HCT116 (cell line): ENCODE measurements around the gene SSH2. TPM values are rescaled to one million over a fixed set of nuclear protein-coding genes. Genes with fewer than 3 reads are reported as not detected.

Source experiments
- ATAC-seq: fragments of 200-7000 bp; cut with Tn5 transposase; 2 replicates; pipeline ENCODE4 v1.9.1; 2020; ENCODE audit warnings: mild to moderate bottlenecking, moderate library complexity
- BruUV-seq: library from RNA; stranded (reverse); fragments of 400-500 nt; replicated peaks from 2 replicates; lab custom pipeline; 2021; lab: Mats Ljungman, UMichigan
- CTCF ChIA-PET: fragments of 300-600 bp; sonication (Branson Sonifier 250); formaldehyde crosslinking; loops from one replicate; lab custom pipeline; 2021; ENCODE audit warnings: antibody characterized with exemption; lab: Charles Lee
- POLR2A ChIA-PET: fragments of 300-600, 350-600 bp; sonication (Branson Sonifier 250); formaldehyde crosslinking; loops from one replicate; lab custom pipeline; 2021; ENCODE audit warnings: antibody characterized with exemption; lab: Charles Lee
- RAD21 ChIA-PET, 2 experiments: fragments of 300-600 bp; sonication (Branson Sonifier 250); formaldehyde crosslinking; loops; one replicate each; lab custom pipeline; 2023; ENCODE audit warnings: low total read pairs in 2 of 2; ENCODE audit not compliant: uncharacterized antibody in 2 of 2, unreplicated experiment in 2 of 2, low non-redundant PET in 1 of 2; lab: Charles Lee
- DNase-seq: peaks from one replicate; pipeline ENCODE4 v3.0.0-alpha.2; 2010; ENCODE audit warnings: low read depth, low spot score
- H2AFZ ChIP-seq: fragments of 200-600 bp; shearing (Covaris generic), sonication (generic); 2 replicates; pipeline ENCODE4 v1.6.1; 2017; ENCODE audit warnings: low read depth, mixed run types, mixed read lengths, antibody characterized with exemption, low read length; ENCODE audit not compliant: poor library complexity, severe bottlenecking
- H3K27ac ChIP-seq: 2 replicates; pipeline ENCODE4 v1.5.1; 2012; ENCODE audit warnings: low read depth, low read length
- H3K27me3 ChIP-seq: fragments of 200-600 bp; sonication (generic); 2 replicates; pipeline ENCODE4 v1.6.1; 2016; ENCODE audit warnings: mixed run types, low read length, mixed read lengths; ENCODE audit not compliant: insufficient read depth
- H3K36me3 ChIP-seq, 2 experiments: fragments of 200-500 bp in 1 of 2; fragments of 200-600 bp in 1 of 2; sonication (Bioruptor generic) in 1 of 2; sonication (generic) in 1 of 2; 2 replicates each; pipeline versions ENCODE4 v1.5.1 to v1.6.1; 2014 to 2016; ENCODE audit warnings: low read length in 2 of 2, inconsistent platforms in 1 of 2, mixed read lengths in 1 of 2, mixed run types in 1 of 2; ENCODE audit not compliant: insufficient read depth in 2 of 2, control insufficient read depth in 1 of 2
- H3K4me1 ChIP-seq, 2 experiments: fragments of 200-600 bp in 1 of 2; sonication (generic) in 1 of 2; 2 replicates each; pipeline versions ENCODE4 v1.5.1 to v1.6.1; 2012 to 2017; ENCODE audit warnings: low read length in 2 of 2, inconsistent platforms in 1 of 2, mild to moderate bottlenecking in 1 of 2, mixed read lengths in 1 of 2, mixed run types in 1 of 2, moderate library complexity in 1 of 2; ENCODE audit not compliant: insufficient read depth in 2 of 2, control insufficient read depth in 1 of 2
- H3K4me2 ChIP-seq: fragments of 200-600 bp; sonication (generic); 2 replicates; pipeline ENCODE4 v1.6.1; 2017; ENCODE audit warnings: mixed run types, low read length, mixed read lengths
- H3K4me3 ChIP-seq, 2 experiments: fragments of 200-600 bp in 1 of 2; sonication (generic) in 1 of 2; replicated peaks in 1 of 2; 2 replicates each; pipeline ENCODE4 v1.5.1; 2011 to 2016; ENCODE audit warnings: low read length in 2 of 2, control low read depth in 1 of 2, low read depth in 1 of 2, mild to moderate bottlenecking in 1 of 2, mixed read lengths in 1 of 2, mixed run types in 1 of 2
- H3K79me2 ChIP-seq: fragments of 200-600 bp; sonication (generic); 2 replicates; pipeline ENCODE4 v1.6.1; 2017; ENCODE audit warnings: mild to moderate bottlenecking, mixed run types, low read length, moderate library complexity, mixed read lengths; ENCODE audit not compliant: insufficient read depth
- H3K9ac ChIP-seq: fragments of 200-600 bp; sonication (generic); 2 replicates; pipeline ENCODE4 v1.6.1; 2016; ENCODE audit warnings: low read length, mixed read lengths
- H3K9me2 ChIP-seq: fragments of 200-600 bp; sonication (generic), shearing (Covaris generic); 2 replicates; pipeline ENCODE4 v1.6.1; 2017; ENCODE audit warnings: mixed run types, mild to moderate bottlenecking, moderate library complexity; ENCODE audit not compliant: insufficient read depth
- H3K9me3 ChIP-seq, 2 experiments: fragments of 200-500 bp in 1 of 2; fragments of 200-600 bp in 1 of 2; sonication (Bioruptor generic) in 1 of 2; sonication (generic) in 1 of 2; 2 replicates each; pipeline ENCODE4 v1.6.1; 2014 to 2017; ENCODE audit warnings: low read length in 2 of 2, mixed read lengths in 2 of 2, inconsistent platforms in 1 of 2, low read depth in 1 of 2, mild to moderate bottlenecking in 1 of 2, mixed run types in 1 of 2, moderate library complexity in 1 of 2; ENCODE audit not compliant: control insufficient read depth in 1 of 2, insufficient read depth in 1 of 2
- H4K20me1 ChIP-seq: fragments of 200-600 bp; sonication (generic), shearing (Covaris generic); 2 replicates; pipeline ENCODE4 v1.6.1; 2017; ENCODE audit warnings: mixed run types, mild to moderate bottlenecking, moderate library complexity; ENCODE audit not compliant: insufficient read depth
- CBX3 ChIP-seq: IDR thresholded peaks from 2 replicates; pipeline ENCODE4 v1.6.1; 2012; ENCODE audit warnings: low read depth
- CTCF ChIP-seq, 3 experiments: fragments of 200-600 bp in 1 of 3; sonication (generic) in 1 of 3; IDR thresholded peaks in 2 of 3; conservative IDR thresholded peaks in 1 of 3; 2 replicates each; pipeline ENCODE4 v1.5.1; 2012 to 2017; ENCODE audit warnings: low read depth in 2 of 3, low read length in 2 of 3, antibody characterized with exemption in 1 of 3, borderline replicate concordance in 1 of 3, control low read depth in 1 of 3, mild to moderate bottlenecking in 1 of 3, mixed read lengths in 1 of 3, mixed run types in 1 of 3, moderate library complexity in 1 of 3; ENCODE audit not compliant: insufficient read depth in 1 of 3
- EGR1 ChIP-seq: IDR thresholded peaks from 2 replicates; pipeline ENCODE4 v1.6.1; 2012; ENCODE audit warnings: low read depth
- ELF1 ChIP-seq: IDR thresholded peaks from 2 replicates; pipeline ENCODE4 v1.6.1; 2012; ENCODE audit warnings: low read depth, borderline replicate concordance
- EZH2phosphoT487 ChIP-seq: fragments of 200-600 bp; IDR thresholded peaks from 2 replicates; pipeline ENCODE4 v1.6.1; 2018; ENCODE audit warnings: antibody characterized with exemption, borderline replicate concordance
- JUND ChIP-seq: IDR thresholded peaks from 2 replicates; pipeline ENCODE4 v1.6.1; 2012
- POLR2AphosphoS5 ChIP-seq: IDR thresholded peaks from 2 replicates; pipeline ENCODE4 v1.6.1; 2011; ENCODE audit warnings: mild to moderate bottlenecking, low read depth, low read length, moderate library complexity
- SRF ChIP-seq: IDR thresholded peaks from 2 replicates; pipeline ENCODE4 v1.6.1; 2012; ENCODE audit warnings: low read depth
- ZFX ChIP-seq: fragments of 450-650 bp; IDR thresholded peaks from 2 replicates; pipeline ENCODE4 v1.6.1; 2017
- ZNF274 ChIP-seq: fragments of 200-500 bp; sonication (Bioruptor generic); IDR thresholded peaks from 2 replicates; pipeline ENCODE4 v1.6.1; 2014; ENCODE audit warnings: mild to moderate bottlenecking, low read depth, low read length, inconsistent platforms
- intact Hi-C: fragments of 100-400 bp; cut with micrococcal nuclease; formaldehyde crosslinking; loops from 2 replicates; pipeline ENCODE4 v1.10.0; 2022
- total RNA-seq: library from RNA; stranded (reverse); gene quantifications from one replicate; pipeline ENCODE4 v1.2.1, GENCODE V29; 2021; ENCODE audit not compliant: unreplicated experiment

SSH2 gene
- total RNA-seq, 1 experiment from 2014 or later: 17.0 TPM

DNA sequence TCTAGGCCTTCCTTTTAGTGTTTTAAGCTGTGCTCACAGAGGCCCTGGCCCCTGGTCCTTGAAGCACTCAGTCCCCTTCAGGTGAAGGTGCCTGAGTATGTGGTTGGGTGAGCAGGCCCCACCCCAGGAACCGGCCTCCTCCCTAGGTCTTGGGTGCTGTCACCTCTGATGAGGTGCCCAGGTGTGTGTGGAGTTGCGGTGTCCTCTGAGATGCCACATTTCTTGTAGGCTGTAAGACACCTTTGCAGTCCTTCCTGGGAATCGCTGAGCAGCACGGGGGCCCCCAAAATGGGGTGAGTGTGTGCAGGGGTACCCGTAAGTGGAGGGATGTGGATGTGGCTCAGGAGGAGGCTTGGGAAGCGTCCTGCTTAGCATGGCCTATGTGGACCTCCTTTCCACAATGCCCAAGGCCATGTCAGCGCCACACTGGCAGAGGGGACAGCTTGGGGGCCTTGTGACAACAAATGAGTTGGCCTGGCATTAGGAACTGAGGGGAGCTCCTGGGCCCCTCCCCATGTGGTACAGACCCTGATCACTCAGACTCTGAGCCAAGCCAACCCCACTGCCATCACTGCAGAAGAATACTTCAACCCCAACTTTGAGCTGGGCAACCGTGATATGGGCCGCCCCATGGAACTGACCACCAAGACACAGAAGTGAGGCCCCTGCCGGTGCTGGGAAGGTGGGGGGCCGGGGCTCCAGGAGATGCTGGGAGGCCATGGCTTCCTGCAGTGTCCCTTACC, 318.5 kb downstream of the SSH2 start:
- Histone ChIP-seq H3K9me3 (no peaks in the 10 kb centered on the region), H2AFZ (no peak overlapping the region), H3K4me2 (no peak overlapping the region), H3K27me3 (no peaks in the 10 kb centered on the region), H4K20me1 (no peaks in the 10 kb centered on the region), H3K4me1 (peaks cover 0 to 8% of the 10 kb centered on the region in 2 experiments; a peak in 1 of 4 replicates), H3K9ac (no peak overlapping the region), H3K27ac (no peak overlapping the region), H3K4me3 (no peak overlapping the region), H3K36me3 (no peaks in the 10 kb centered on the region), H3K79me2 (peaks cover 4% of the 10 kb centered on the region; the same call in 1 of the 2 replicates), H3K9me2 (no peaks in the 10 kb centered on the region)
- BruUV-seq: no TSS peak
- no peak for TF ChIP-seq EZH2phosphoT487
- no peak for TF ChIP-seq ZFX
- no peak for TF ChIP-seq ZNF274
- TF ChIP-seq CTCF (IDR thresholded peaks at IDR 0.05 in 2 of 3, conservative IDR thresholded peaks at IDR 0.05 in 1 of 3; ENCODE audit: borderline replicate concordance in 1 of 3, insufficient read depth in 1 of 3, low read depth in 2 of 3, low read length in 2 of 3): no peak
- TF ChIP-seq SRF: no peak
- TF ChIP-seq CBX3: no peak
- no peak for TF ChIP-seq ELF1
- TF ChIP-seq EGR1: no peak
- TF ChIP-seq POLR2AphosphoS5: no peak
- no peak for TF ChIP-seq JUND
- ChIA-PET POLR2A (no interaction called here), CTCF (no interaction called here), RAD21 (no interaction called here)
- ATAC-seq (no peak), DNase-seq (no peak)
- intact Hi-C loops: no loop called here
